H1 (cell line): ENCODE measurements around the gene WWC2.

Experiments used
- EZH2 ChIP-seq: fragments of 200-600 bp; sonication (generic); IDR thresholded peaks from 2 replicates; pipeline ENCODE4 v1.7.1; 2012; ENCODE audit warnings: low read depth, mild to moderate bottlenecking, moderate library complexity, low read length, inconsistent platforms; ENCODE audit not compliant: severe bottlenecking
- HDAC2 ChIP-seq, 2 experiments: fragments of 300-600 bp in 1 of 2; sonication (generic) in 1 of 2; IDR thresholded peaks; 2 replicates each; pipeline ENCODE4 v1.6.1; 2011 to 2012; ENCODE audit warnings: low read depth in 2 of 2, low read length in 2 of 2, mild to moderate bottlenecking in 2 of 2, moderate library complexity in 2 of 2, borderline replicate concordance in 1 of 2, inconsistent platforms in 1 of 2
- POLR2A ChIP-seq, 2 experiments: IDR thresholded peaks; 1 replicate in 1 of 2; 2 replicates in 1 of 2; pipeline ENCODE4 v1.6.1; 2011; ENCODE audit warnings: low read depth in 2 of 2, low read length in 2 of 2, mild to moderate bottlenecking in 2 of 2; ENCODE audit errors: control extremely low read depth in 1 of 2
- POLR2AphosphoS5 ChIP-seq: IDR thresholded peaks from 2 replicates; pipeline ENCODE4 v1.6.1; 2011; ENCODE audit warnings: low read depth, low read length
- SP1 ChIP-seq: IDR thresholded peaks from 2 replicates; pipeline ENCODE4 v1.6.1; 2011; ENCODE audit warnings: low read depth, low read length
- SUZ12 ChIP-seq: fragments of 200-600 bp; sonication (generic); IDR thresholded peaks from 2 replicates; pipeline ENCODE4 v1.6.1; 2012; ENCODE audit warnings: mild to moderate bottlenecking, inconsistent platforms, low read length, moderate library complexity, mixed read lengths
- YY1 ChIP-seq: IDR thresholded peaks from 2 replicates; pipeline ENCODE4 v1.6.1; 2011; ENCODE audit warnings: low read depth, mild to moderate bottlenecking, low read length
- TF ChIP-seq, protein P1 (sequence below), 3 experiments: IDR thresholded peaks; 1 replicate in 2 of 3; 2 replicates in 1 of 3; pipeline versions ENCODE4 v1.5.1 to v1.6.1; 2011; ENCODE audit warnings: low read length in 3 of 3, mild to moderate bottlenecking in 3 of 3, inconsistent platforms in 2 of 3, low read depth in 1 of 3, moderate library complexity in 1 of 3; ENCODE audit not compliant: insufficient read depth in 1 of 3; ENCODE audit errors: control extremely low read depth in 1 of 3
- TF ChIP-seq, protein P2 (sequence below): IDR thresholded peaks from 2 replicates; pipeline ENCODE4 v1.6.1; 2012; ENCODE audit warnings: low read length, inconsistent platforms

DNA sequence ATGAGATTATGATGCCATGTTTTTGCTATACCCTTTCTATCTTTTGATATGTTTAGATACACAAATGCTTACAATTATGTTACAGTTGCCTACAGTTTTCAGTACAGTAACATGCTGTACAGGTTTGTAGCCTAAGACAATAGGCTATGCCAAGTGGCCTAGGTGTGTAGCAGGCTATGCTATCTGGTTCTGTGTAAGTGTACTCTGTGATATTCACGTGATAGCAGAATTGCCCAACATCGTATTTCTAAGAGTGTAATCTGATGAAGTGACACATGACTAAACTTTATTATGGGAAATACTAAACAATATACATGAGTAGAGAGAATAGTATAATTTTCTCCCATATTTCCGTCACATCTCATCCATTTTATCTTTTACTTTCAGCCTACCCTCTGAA is 124.0 kb downstream of the WWC2 start:
- TF ChIP-seq, protein P1, sequence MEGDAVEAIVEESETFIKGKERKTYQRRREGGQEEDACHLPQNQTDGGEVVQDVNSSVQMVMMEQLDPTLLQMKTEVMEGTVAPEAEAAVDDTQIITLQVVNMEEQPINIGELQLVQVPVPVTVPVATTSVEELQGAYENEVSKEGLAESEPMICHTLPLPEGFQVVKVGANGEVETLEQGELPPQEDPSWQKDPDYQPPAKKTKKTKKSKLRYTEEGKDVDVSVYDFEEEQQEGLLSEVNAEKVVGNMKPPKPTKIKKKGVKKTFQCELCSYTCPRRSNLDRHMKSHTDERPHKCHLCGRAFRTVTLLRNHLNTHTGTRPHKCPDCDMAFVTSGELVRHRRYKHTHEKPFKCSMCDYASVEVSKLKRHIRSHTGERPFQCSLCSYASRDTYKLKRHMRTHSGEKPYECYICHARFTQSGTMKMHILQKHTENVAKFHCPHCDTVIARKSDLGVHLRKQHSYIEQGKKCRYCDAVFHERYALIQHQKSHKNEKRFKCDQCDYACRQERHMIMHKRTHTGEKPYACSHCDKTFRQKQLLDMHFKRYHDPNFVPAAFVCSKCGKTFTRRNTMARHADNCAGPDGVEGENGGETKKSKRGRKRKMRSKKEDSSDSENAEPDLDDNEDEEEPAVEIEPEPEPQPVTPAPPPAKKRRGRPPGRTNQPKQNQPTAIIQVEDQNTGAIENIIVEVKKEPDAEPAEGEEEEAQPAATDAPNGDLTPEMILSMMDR (IDR thresholded peaks at IDR 0.05; ENCODE audit: control extremely low read depth in 1 of 3, insufficient read depth in 1 of 3, low read depth in 1 of 3, low read length in 3 of 3) = no peak
- TF ChIP-seq SP1 (no peak), HDAC2 (IDR thresholded peaks at IDR 0.05; ENCODE audit: borderline replicate concordance in 1 of 2, low read depth in 2 of 2, low read length in 2 of 2) (no peak), EZH2 (no peak), POLR2A (IDR thresholded peaks at IDR 0.05; ENCODE audit: control extremely low read depth in 1 of 2, low read depth in 2 of 2, low read length in 2 of 2) (no peak), YY1 (no peak), POLR2AphosphoS5 (no peak), SUZ12 (no peak)
- TF ChIP-seq, protein P2, sequence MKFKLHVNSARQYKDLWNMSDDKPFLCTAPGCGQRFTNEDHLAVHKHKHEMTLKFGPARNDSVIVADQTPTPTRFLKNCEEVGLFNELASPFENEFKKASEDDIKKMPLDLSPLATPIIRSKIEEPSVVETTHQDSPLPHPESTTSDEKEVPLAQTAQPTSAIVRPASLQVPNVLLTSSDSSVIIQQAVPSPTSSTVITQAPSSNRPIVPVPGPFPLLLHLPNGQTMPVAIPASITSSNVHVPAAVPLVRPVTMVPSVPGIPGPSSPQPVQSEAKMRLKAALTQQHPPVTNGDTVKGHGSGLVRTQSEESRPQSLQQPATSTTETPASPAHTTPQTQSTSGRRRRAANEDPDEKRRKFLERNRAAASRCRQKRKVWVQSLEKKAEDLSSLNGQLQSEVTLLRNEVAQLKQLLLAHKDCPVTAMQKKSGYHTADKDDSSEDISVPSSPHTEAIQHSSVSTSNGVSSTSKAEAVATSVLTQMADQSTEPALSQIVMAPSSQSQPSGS = no peak
